Smooth muscle cell (in vitro differentiated cells): ENCODE results near the gene NSD1. TPM values are rescaled to one million over a fixed set of nuclear protein-coding genes. Genes with fewer than 3 reads are reported as not detected.

ENCODE experiments used
- DNase-seq: peaks from one replicate; lab custom pipeline; 2025; ENCODE audit not compliant: unreplicated experiment; lab: John Stamatoyannopoulos, UW
- H2AFZ ChIP-seq: fragments of 200-600 bp; sonication (generic); 2 replicates; pipeline ENCODE4 v1.6.0; 2016; ENCODE audit warnings: antibody characterized with exemption, low read depth, mild to moderate bottlenecking
- H3F3A ChIP-seq: fragments of 200-600 bp; sonication (generic); 2 replicates; pipeline ENCODE4 v1.6.0; 2017; ENCODE audit warnings: antibody characterized with exemption, low read depth
- H3K27ac ChIP-seq: fragments of 200-600 bp; sonication (generic); 2 replicates; pipeline ENCODE4 v1.5.1; 2016; ENCODE audit warnings: low read depth, mild to moderate bottlenecking
- H3K27me3 ChIP-seq: fragments of 200-600 bp; sonication (generic); 2 replicates; pipeline ENCODE4 v1.6.1; 2016; ENCODE audit warnings: low read depth, mild to moderate bottlenecking
- H3K36me3 ChIP-seq: fragments of 200-600 bp; sonication (generic); 2 replicates; pipeline ENCODE4 v1.5.1; 2016; ENCODE audit warnings: low read depth
- H3K4me1 ChIP-seq: fragments of 200-600 bp; sonication (generic); 2 replicates; pipeline ENCODE4 v1.5.1; 2016; ENCODE audit warnings: low read depth
- H3K4me2 ChIP-seq: fragments of 200-600 bp; sonication (generic); 2 replicates; pipeline ENCODE4 v1.6.0; 2016; ENCODE audit warnings: mild to moderate bottlenecking
- H3K4me3 ChIP-seq: fragments of 200-600 bp; sonication (generic); 2 replicates; pipeline ENCODE4 v1.5.1; 2016; ENCODE audit warnings: mild to moderate bottlenecking
- H3K79me2 ChIP-seq: fragments of 200-600 bp; sonication (generic); 2 replicates; pipeline ENCODE4 v1.6.0; 2016; ENCODE audit warnings: low read depth, mild to moderate bottlenecking
- H3K9ac ChIP-seq: fragments of 200-600 bp; sonication (generic); 2 replicates; pipeline ENCODE4 v1.6.0; 2016; ENCODE audit warnings: low read depth
- H3K9me3 ChIP-seq: fragments of 200-600 bp; sonication (generic); replicated peaks from 2 replicates; pipeline ENCODE4 v1.5.1; 2016; ENCODE audit warnings: low read depth
- H4K20me1 ChIP-seq: fragments of 200-600 bp; sonication (generic); 2 replicates; pipeline ENCODE4 v1.6.0; 2016; ENCODE audit warnings: low read depth
- WGBS: methylation state at CpG from one replicate; pipeline ENCODE4 v1.1.7; 2016; ENCODE audit warnings: low lambda C conversion rate; 5-methylcytosine and 5-hydroxymethylcytosine counted together
- polyA plus RNA-seq: library from polyadenylated mRNA; unstranded; fragments of >200 nt; fragmentation: Nextera tagmentation; extraction: Ambion mirVana; gene quantifications from 2 replicates; pipeline ENCODE4 v1.2.1, GENCODE V29; 2016
- total RNA-seq: library from RNA; depleted of rRNA; stranded (reverse); fragments of >200 nt; gene quantifications from 2 replicates; pipeline ENCODE4 v1.2.3, GENCODE V29; 2014
- TF ChIP-seq, protein P1 (sequence below): fragments of 200-600 bp; sonication (generic); IDR thresholded peaks from 2 replicates; pipeline ENCODE4 v1.5.1; 2017; ENCODE audit warnings: borderline replicate concordance, mild to moderate bottlenecking, antibody characterized with exemption; ENCODE audit not compliant: insufficient read depth, poor library complexity, severe bottlenecking

NSD1 gene
- total and polyA plus RNA-seq, 2 experiments from 2014 or later: 22.6 to 38.2 TPM

GRCh38 chr5:177094224-177095087 lies 39.1 kb upstream of the NSD1 start:
- Histone ChIP-seq H3K9ac (no peak overlapping the region), H3K36me3 (no peaks in the 10 kb centered on the region), H3K9me3 (no peaks in the 10 kb centered on the region), H3K27ac (no peak overlapping the region), H3K4me2 (no peak overlapping the region), H4K20me1 (no peaks in the 10 kb centered on the region), H2AFZ (no peak overlapping the region), H3K27me3 (no peaks in the 10 kb centered on the region), H3K4me3 (no peak overlapping the region), H3K4me1 (peaks cover 5% of the 10 kb centered on the region), H3F3A (no peaks in the 10 kb centered on the region), H3K79me2 (no peaks in the 10 kb centered on the region)
- no peak for DNase-seq
- 94% methylated on average over 12 of the region's 12 CpGs for WGBS
- TF ChIP-seq, protein P1, sequence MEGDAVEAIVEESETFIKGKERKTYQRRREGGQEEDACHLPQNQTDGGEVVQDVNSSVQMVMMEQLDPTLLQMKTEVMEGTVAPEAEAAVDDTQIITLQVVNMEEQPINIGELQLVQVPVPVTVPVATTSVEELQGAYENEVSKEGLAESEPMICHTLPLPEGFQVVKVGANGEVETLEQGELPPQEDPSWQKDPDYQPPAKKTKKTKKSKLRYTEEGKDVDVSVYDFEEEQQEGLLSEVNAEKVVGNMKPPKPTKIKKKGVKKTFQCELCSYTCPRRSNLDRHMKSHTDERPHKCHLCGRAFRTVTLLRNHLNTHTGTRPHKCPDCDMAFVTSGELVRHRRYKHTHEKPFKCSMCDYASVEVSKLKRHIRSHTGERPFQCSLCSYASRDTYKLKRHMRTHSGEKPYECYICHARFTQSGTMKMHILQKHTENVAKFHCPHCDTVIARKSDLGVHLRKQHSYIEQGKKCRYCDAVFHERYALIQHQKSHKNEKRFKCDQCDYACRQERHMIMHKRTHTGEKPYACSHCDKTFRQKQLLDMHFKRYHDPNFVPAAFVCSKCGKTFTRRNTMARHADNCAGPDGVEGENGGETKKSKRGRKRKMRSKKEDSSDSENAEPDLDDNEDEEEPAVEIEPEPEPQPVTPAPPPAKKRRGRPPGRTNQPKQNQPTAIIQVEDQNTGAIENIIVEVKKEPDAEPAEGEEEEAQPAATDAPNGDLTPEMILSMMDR: no peak

DNA sequence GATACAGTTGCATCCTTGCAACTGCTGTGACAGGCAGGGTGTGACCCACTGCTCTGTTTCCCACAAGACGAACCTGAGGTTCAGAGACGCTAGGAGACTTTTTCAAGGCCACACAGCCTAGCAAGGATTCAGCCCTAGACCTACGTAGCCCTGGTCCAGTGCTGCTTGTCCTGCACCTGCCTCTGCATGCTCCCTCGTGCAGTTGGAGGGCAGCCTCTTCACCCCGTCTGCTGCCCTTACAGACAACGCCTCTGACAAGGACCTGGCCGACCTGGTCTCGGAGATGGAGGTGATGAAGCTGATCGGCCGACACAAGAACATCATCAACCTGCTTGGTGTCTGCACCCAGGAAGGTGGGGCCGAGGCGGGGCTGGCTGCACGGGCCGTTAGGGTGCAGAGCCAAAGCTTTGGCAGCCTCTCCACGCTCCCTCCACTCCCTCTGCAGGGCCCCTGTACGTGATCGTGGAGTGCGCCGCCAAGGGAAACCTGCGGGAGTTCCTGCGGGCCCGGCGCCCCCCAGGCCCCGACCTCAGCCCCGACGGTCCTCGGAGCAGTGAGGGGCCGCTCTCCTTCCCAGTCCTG lies 38.4 kb upstream of the NSD1 start:
- Histone ChIP-seq H3K27ac (no peak overlapping the region), H3K9ac (no peak overlapping the region), H3K9me3 (no peaks in the 10 kb centered on the region), H3F3A (no peaks in the 10 kb centered on the region), H3K4me1 (peaks cover 5% of the 10 kb centered on the region), H3K4me2 (no peak overlapping the region), H3K36me3 (no peaks in the 10 kb centered on the region), H3K79me2 (no peaks in the 10 kb centered on the region), H2AFZ (no peak overlapping the region), H3K4me3 (no peak overlapping the region), H3K27me3 (no peaks in the 10 kb centered on the region), H4K20me1 (no peaks in the 10 kb centered on the region)
- 94% methylated on average over 26 of the region's 28 CpGs for WGBS
- TF ChIP-seq, protein P1: no peak
- DNase-seq: no peak

DNA sequence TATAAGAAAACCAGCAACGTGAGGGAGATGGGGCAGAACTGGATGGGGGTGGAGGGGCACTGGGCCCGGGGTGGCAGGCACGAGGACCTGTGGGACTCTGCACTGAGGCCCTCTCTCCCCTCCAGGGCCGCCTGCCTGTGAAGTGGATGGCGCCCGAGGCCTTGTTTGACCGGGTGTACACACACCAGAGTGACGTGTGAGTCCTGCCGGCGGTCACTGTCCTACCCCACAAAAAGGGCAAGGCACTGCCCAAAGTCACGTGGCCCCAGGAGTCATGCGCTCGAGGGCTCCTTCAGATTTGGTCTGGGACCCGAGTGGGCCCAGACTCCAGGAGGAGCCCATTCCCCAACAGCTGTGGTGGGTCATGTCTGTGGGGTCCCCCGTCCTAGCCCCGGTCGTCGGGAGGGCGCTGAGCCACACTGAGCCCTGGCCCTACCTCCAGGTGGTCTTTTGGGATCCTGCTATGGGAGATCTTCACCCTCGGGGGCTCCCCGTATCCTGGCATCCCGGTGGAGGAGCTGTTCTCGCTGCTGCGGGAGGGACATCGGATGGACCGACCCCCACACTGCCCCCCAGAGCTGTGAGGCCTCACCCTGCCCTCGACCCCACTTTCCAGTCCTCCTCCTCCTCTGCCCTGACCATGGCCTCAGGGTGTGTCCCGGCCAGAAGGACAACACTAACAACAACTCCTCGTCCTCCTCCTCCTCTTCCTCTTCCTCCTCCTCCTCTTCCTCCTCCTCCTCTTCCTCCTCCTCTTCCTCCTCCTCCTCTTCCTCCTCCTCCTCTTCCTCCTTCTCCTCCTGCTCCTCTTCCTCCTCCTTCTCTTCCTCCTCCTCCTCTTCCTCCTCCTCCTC lies 37.2 kb upstream of the NSD1 start:
- Histone ChIP-seq H3K9me3 (no peaks in the 10 kb centered on the region), H3K4me2 (no peak overlapping the region), H3K4me1 (peaks cover 5% of the 10 kb centered on the region), H3K36me3 (no peaks in the 10 kb centered on the region), H3K79me2 (no peaks in the 10 kb centered on the region), H4K20me1 (no peaks in the 10 kb centered on the region), H3K9ac (no peak overlapping the region), H2AFZ (no peak overlapping the region), H3K4me3 (no peak overlapping the region), H3K27me3 (no peaks in the 10 kb centered on the region), H3F3A (no peaks in the 10 kb centered on the region), H3K27ac (no peak overlapping the region)
- no peak for DNase-seq
- WGBS: 95% methylated on average over 28 of the region's 29 CpGs
- TF ChIP-seq, protein P1: no peak
